Liver (tissue), 9 donors: ENCODE measurements around the gene GMDS. TPM values are rescaled to one million over a fixed set of nuclear protein-coding genes. Genes with fewer than 3 reads are reported as not detected.

Experiments used
- DNase-seq: peaks from one replicate; pipeline ENCODE4 v3.0.0-alpha.2; 2017; ENCODE audit warnings: low spot score
- H3K27ac ChIP-seq, 2 donors: one replicate each; pipeline ENCODE4 v1.7.0; 2013; ENCODE audit warnings: inconsistent platforms in 2 of 2, low read length in 2 of 2, control low read depth in 1 of 2, low read depth in 1 of 2, mild to moderate bottlenecking in 1 of 2
- H3K27me3 ChIP-seq, 4 donors: one replicate each; pipeline versions ENCODE4 v1.6.1 to v1.7.0; 2013; ENCODE audit warnings: low read length in 3 of 4, inconsistent platforms in 1 of 4, mild to moderate bottlenecking in 1 of 4, moderate library complexity in 1 of 4; ENCODE audit not compliant: control insufficient read depth in 4 of 4, insufficient read depth in 4 of 4
- H3K36me3 ChIP-seq, 4 donors: one replicate each; pipeline versions ENCODE4 v1.6.1 to v1.7.0; 2013; ENCODE audit warnings: low read length in 3 of 4, mild to moderate bottlenecking in 3 of 4, low read depth in 1 of 4, moderate library complexity in 1 of 4; ENCODE audit not compliant: control insufficient read depth in 4 of 4, insufficient read depth in 3 of 4
- H3K4me1 ChIP-seq, 4 donors: one replicate each; pipeline versions ENCODE4 v1.6.1 to v1.7.0; 2013; ENCODE audit warnings: low read length in 3 of 4, mild to moderate bottlenecking in 3 of 4, moderate library complexity in 1 of 4; ENCODE audit not compliant: control insufficient read depth in 4 of 4, insufficient read depth in 4 of 4
- H3K4me3 ChIP-seq, 3 donors: one replicate each; pipeline versions ENCODE4 v1.6.1 to v1.7.0; 2013; ENCODE audit warnings: low read length in 3 of 3, control low read depth in 1 of 3, low read depth in 1 of 3, mild to moderate bottlenecking in 1 of 3
- H3K9ac ChIP-seq, 2 donors: one replicate each; pipeline ENCODE4 v1.7.0; 2013; ENCODE audit warnings: low read length in 2 of 2, mild to moderate bottlenecking in 2 of 2, moderate library complexity in 2 of 2, control low read depth in 1 of 2, low read depth in 1 of 2
- H3K9me3 ChIP-seq, 4 donors: one replicate each; pipeline versions ENCODE4 v1.6.1 to v1.7.0; 2013; ENCODE audit warnings: low read length in 3 of 4; ENCODE audit not compliant: control insufficient read depth in 4 of 4
- ATF3 ChIP-seq: IDR thresholded peaks from 2 replicates; pipeline ENCODE4 v1.6.1; 2016; ENCODE audit warnings: antibody characterized with exemption
- EGR1 ChIP-seq, 2 donors: IDR thresholded peaks; 2 replicates each; pipeline ENCODE4 v1.6.1; 2016 to 2018; ENCODE audit warnings: antibody characterized with exemption in 2 of 2, low read depth in 2 of 2
- FOXA1 ChIP-seq: IDR thresholded peaks from 2 replicates; pipeline ENCODE4 v1.6.1; 2016; ENCODE audit warnings: antibody characterized with exemption
- FOXA2 ChIP-seq: IDR thresholded peaks from 2 replicates; pipeline ENCODE4 v1.6.1; 2016; ENCODE audit warnings: antibody characterized with exemption
- GABPA ChIP-seq, 2 donors: IDR thresholded peaks in 1 of 2; conservative IDR thresholded peaks in 1 of 2; 2 replicates each; pipeline ENCODE4 v1.6.1; 2016; ENCODE audit warnings: antibody characterized with exemption in 2 of 2, mild to moderate bottlenecking in 1 of 2, moderate library complexity in 1 of 2
- HNF4A ChIP-seq, 2 donors: conservative IDR thresholded peaks; 2 replicates each; pipeline ENCODE4 v1.6.1; 2016; ENCODE audit warnings: antibody characterized with exemption in 2 of 2, mild to moderate bottlenecking in 2 of 2
- HNF4G ChIP-seq: IDR thresholded peaks from 2 replicates; pipeline ENCODE4 v1.6.1; 2016; ENCODE audit warnings: antibody characterized with exemption
- JUND ChIP-seq, 2 donors: IDR thresholded peaks; 2 replicates each; pipeline ENCODE4 v1.6.1; 2016; ENCODE audit warnings: antibody characterized with exemption in 2 of 2
- NR2F2 ChIP-seq: IDR thresholded peaks from 2 replicates; pipeline ENCODE4 v1.6.1; 2016; ENCODE audit warnings: antibody characterized with exemption
- RAD21 ChIP-seq, 2 donors: IDR thresholded peaks; 2 replicates each; pipeline ENCODE4 v1.6.1; 2016; ENCODE audit warnings: antibody characterized with exemption in 2 of 2, mild to moderate bottlenecking in 2 of 2
- RXRA ChIP-seq, 2 donors: IDR thresholded peaks; 2 replicates each; pipeline ENCODE4 v1.6.1; 2017 to 2018; ENCODE audit warnings: antibody characterized with exemption in 2 of 2, mild to moderate bottlenecking in 1 of 2
- SP1 ChIP-seq: IDR thresholded peaks from 2 replicates; pipeline ENCODE4 v1.6.1; 2018; ENCODE audit warnings: antibody characterized with exemption, mild to moderate bottlenecking
- TAF1 ChIP-seq: conservative IDR thresholded peaks from 2 replicates; pipeline ENCODE4 v1.6.1; 2016; ENCODE audit warnings: antibody characterized with exemption, mild to moderate bottlenecking
- YY1 ChIP-seq: IDR thresholded peaks from 2 replicates; pipeline ENCODE4 v1.6.1; 2016; ENCODE audit warnings: antibody characterized with exemption, mild to moderate bottlenecking
- WGBS: extraction: QIAGEN DNeasy Blood & Tissue Kit; methylation state at CpG from one replicate; pipeline ENCODE4 v1.1.7; 2013; 5-methylcytosine and 5-hydroxymethylcytosine counted together
- polyA plus RNA-seq, 2 donors: library from polyadenylated mRNA; stranded (reverse) in 1 of 2; unstranded in 1 of 2; fragments of 200-250 nt in 1 of 2; fragments of >200 nt in 1 of 2; fragmentation: Nextera tagmentation in 1 of 2; extraction: Ambion mirVana in 1 of 2; gene quantifications; one replicate each; pipeline versions ENCODE4 v1.2.1 to v1.2.3, GENCODE V29; 2013 to 2015
- total RNA-seq, 2 donors: library from RNA; depleted of rRNA; stranded (reverse); fragments of >200 nt; gene quantifications; one replicate each; pipeline ENCODE4 v1.2.3, GENCODE V29; 2014
- TF ChIP-seq, protein P1 (sequence below): IDR thresholded peaks from 2 replicates; pipeline ENCODE4 v1.6.1; 2016; ENCODE audit warnings: antibody characterized with exemption
- TF ChIP-seq, protein P2 (sequence below): fragments of 150-350 bp; IDR thresholded peaks from 2 replicates; pipeline ENCODE4 v1.5.1; 2017; ENCODE audit warnings: improper control_type of control experiment, low read depth, low read length; ENCODE audit not compliant: missing input control
- TF ChIP-seq, protein P3 (sequence below): IDR thresholded peaks from 2 replicates; pipeline ENCODE4 v1.6.1; 2016; ENCODE audit warnings: antibody characterized with exemption
- TF ChIP-seq, protein P4 (sequence below): IDR thresholded peaks from 2 replicates; pipeline ENCODE4 v1.6.1; 2016; ENCODE audit warnings: antibody characterized with exemption, mild to moderate bottlenecking
- donor health status: healthy.
- donor health status: healthy.
- donor health status: healthy.
- donor health status: healthy.
- donor health status: healthy.

The GMDS gene
- total and polyA plus RNA-seq, 4 donors: 3.5 to 15.6 (median 13.0) TPM

GRCh38 chr6:2285510-2285909 is 40.1 kb upstream of the GMDS start:
- Histone ChIP-seq H3K27ac (no peak overlapping the region), H3K27me3 (no peaks in the 10 kb centered on the region), H3K4me3 (no peak overlapping the region), H3K4me1 (no peaks in the 10 kb centered on the region), H3K9ac (no peak overlapping the region), H3K9me3 (peaks cover under 1 to 7% (median 5%) of the 10 kb centered on the region in 4 donors), H3K36me3 (peaks cover 4 to 17% (median 7%) of the 10 kb centered on the region in 4 donors)
- WGBS: 99% methylated on average over 1 of the region's 1 CpG
- DNase-seq: no peak
- no peak for TF ChIP-seq ATF3
- TF ChIP-seq RXRA (IDR thresholded peaks at IDR 0.05): no peak
- no peak for TF ChIP-seq HNF4G
- no peak for TF ChIP-seq SP1
- TF ChIP-seq YY1: no peak
- TF ChIP-seq TAF1: no peak
- TF ChIP-seq EGR1 (IDR thresholded peaks at IDR 0.05; ENCODE audit: low read depth in 2 of 2): no peak
- TF ChIP-seq, protein P1, sequence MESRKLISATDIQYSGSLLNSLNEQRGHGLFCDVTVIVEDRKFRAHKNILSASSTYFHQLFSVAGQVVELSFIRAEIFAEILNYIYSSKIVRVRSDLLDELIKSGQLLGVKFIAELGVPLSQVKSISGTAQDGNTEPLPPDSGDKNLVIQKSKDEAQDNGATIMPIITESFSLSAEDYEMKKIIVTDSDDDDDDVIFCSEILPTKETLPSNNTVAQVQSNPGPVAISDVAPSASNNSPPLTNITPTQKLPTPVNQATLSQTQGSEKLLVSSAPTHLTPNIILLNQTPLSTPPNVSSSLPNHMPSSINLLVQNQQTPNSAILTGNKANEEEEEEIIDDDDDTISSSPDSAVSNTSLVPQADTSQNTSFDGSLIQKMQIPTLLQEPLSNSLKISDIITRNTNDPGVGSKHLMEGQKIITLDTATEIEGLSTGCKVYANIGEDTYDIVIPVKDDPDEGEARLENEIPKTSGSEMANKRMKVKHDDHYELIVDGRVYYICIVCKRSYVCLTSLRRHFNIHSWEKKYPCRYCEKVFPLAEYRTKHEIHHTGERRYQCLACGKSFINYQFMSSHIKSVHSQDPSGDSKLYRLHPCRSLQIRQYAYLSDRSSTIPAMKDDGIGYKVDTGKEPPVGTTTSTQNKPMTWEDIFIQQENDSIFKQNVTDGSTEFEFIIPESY: no peak
- TF ChIP-seq GABPA (IDR thresholded peaks at IDR 0.05 in 1 of 2, conservative IDR thresholded peaks at IDR 0.05 in 1 of 2): no peak
- TF ChIP-seq NR2F2: no peak
- TF ChIP-seq, protein P2, sequence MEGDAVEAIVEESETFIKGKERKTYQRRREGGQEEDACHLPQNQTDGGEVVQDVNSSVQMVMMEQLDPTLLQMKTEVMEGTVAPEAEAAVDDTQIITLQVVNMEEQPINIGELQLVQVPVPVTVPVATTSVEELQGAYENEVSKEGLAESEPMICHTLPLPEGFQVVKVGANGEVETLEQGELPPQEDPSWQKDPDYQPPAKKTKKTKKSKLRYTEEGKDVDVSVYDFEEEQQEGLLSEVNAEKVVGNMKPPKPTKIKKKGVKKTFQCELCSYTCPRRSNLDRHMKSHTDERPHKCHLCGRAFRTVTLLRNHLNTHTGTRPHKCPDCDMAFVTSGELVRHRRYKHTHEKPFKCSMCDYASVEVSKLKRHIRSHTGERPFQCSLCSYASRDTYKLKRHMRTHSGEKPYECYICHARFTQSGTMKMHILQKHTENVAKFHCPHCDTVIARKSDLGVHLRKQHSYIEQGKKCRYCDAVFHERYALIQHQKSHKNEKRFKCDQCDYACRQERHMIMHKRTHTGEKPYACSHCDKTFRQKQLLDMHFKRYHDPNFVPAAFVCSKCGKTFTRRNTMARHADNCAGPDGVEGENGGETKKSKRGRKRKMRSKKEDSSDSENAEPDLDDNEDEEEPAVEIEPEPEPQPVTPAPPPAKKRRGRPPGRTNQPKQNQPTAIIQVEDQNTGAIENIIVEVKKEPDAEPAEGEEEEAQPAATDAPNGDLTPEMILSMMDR: no peak
- TF ChIP-seq FOXA2: no peak
- TF ChIP-seq, protein P3, sequence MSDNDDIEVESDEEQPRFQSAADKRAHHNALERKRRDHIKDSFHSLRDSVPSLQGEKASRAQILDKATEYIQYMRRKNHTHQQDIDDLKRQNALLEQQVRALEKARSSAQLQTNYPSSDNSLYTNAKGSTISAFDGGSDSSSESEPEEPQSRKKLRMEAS: no peak
- TF ChIP-seq RAD21 (IDR thresholded peaks at IDR 0.05): no peak
- TF ChIP-seq HNF4A (conservative IDR thresholded peaks at IDR 0.05): no peak
- TF ChIP-seq, protein P4, sequence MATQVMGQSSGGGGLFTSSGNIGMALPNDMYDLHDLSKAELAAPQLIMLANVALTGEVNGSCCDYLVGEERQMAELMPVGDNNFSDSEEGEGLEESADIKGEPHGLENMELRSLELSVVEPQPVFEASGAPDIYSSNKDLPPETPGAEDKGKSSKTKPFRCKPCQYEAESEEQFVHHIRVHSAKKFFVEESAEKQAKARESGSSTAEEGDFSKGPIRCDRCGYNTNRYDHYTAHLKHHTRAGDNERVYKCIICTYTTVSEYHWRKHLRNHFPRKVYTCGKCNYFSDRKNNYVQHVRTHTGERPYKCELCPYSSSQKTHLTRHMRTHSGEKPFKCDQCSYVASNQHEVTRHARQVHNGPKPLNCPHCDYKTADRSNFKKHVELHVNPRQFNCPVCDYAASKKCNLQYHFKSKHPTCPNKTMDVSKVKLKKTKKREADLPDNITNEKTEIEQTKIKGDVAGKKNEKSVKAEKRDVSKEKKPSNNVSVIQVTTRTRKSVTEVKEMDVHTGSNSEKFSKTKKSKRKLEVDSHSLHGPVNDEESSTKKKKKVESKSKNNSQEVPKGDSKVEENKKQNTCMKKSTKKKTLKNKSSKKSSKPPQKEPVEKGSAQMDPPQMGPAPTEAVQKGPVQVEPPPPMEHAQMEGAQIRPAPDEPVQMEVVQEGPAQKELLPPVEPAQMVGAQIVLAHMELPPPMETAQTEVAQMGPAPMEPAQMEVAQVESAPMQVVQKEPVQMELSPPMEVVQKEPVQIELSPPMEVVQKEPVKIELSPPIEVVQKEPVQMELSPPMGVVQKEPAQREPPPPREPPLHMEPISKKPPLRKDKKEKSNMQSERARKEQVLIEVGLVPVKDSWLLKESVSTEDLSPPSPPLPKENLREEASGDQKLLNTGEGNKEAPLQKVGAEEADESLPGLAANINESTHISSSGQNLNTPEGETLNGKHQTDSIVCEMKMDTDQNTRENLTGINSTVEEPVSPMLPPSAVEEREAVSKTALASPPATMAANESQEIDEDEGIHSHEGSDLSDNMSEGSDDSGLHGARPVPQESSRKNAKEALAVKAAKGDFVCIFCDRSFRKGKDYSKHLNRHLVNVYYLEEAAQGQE: no peak

DNA sequence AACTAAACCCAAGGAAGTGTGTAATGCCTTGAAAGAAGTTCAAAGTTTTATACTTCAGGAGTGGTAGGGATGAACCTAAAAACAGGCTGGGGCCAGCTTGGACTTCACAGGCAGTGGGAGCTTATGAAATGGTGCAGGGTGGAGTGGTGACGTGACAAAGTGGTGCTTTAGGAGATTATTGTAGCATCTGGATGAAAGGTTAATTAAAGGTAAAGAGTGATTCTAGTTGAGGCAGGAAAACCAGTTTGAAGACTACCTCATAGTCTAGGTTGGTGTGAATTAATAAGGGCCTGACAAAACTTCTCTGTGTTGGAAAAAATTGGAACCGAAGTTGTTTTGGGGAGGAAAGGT is 30.5 kb upstream of the GMDS start:
- H3K9me3 ChIP-seq: peaks cover 2 to 7% (median 5%) of the 10 kb centered on the region in 4 donors
- no peak overlapping the region for H3K4me3 ChIP-seq
- 97% methylated on average over 2 of the region's 2 CpGs for WGBS
- no peak for DNase-seq
- no peak overlapping the region for H3K27ac ChIP-seq
- no peak overlapping the region for H3K9ac ChIP-seq
- H3K36me3 ChIP-seq: peaks cover 10 to 23% (median 17%) of the 10 kb centered on the region in 4 donors
- no peaks in the 10 kb centered on the region for H3K27me3 ChIP-seq
- no peaks in the 10 kb centered on the region for H3K4me1 ChIP-seq
- TF ChIP-seq GABPA (IDR thresholded peaks at IDR 0.05 in 1 of 2, conservative IDR thresholded peaks at IDR 0.05 in 1 of 2): no peak
- TF ChIP-seq RXRA (IDR thresholded peaks at IDR 0.05): no peak
- TF ChIP-seq, protein P3: no peak
- no peak for TF ChIP-seq FOXA1
- no peak for TF ChIP-seq JUND (IDR thresholded peaks at IDR 0.05)
- TF ChIP-seq FOXA2: no peak
- TF ChIP-seq, protein P2: no peak
- TF ChIP-seq ATF3: no peak
- TF ChIP-seq EGR1 (IDR thresholded peaks at IDR 0.05; ENCODE audit: low read depth in 2 of 2): no peak
- TF ChIP-seq RAD21 (IDR thresholded peaks at IDR 0.05): no peak
- TF ChIP-seq, protein P1: no peak
- no peak for TF ChIP-seq HNF4A (conservative IDR thresholded peaks at IDR 0.05)
- no peak for TF ChIP-seq SP1
- no peak for TF ChIP-seq HNF4G
- no peak for TF ChIP-seq TAF1
- TF ChIP-seq NR2F2: no peak
